ENCODE data around the gene CCNL2. TPM values are rescaled to one million over a fixed set of nuclear protein-coding genes. Genes with fewer than 3 reads are reported as not detected.
A peak's percentile ranks its signal among the peaks of the same experiment; 100 is the strongest.

CCNL2 gene
- total RNA-seq, 1 donor from 2014 or later: 386 TPM

DNA sequence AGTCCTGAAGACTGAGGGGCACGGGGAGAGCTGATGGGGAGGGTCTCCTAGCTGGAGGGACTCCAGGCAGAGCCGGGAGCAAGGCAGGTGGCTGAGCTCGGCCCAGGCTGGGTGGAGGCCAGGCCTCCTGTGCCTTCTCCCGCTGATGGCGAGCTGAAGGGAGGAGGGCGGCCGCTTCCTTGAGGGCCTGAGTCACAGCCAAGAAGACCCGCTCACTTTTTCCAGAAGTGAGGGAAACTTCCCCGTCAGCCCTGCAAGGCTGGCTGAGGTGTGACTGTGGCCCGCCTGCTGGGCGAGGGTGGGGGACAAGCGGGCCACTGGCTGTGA is 34.6 kb upstream of the CCNL2 start:
- Mint-ChIP-seq H3K27me3 (no peaks in the 10 kb centered on the region), H3K4me3 (ENCODE audit: low read depth) (no peak overlapping the region)

GRCh38 chr1:1432951-1433803 is 34.0 kb upstream of the CCNL2 start:
- H3K4me3 Mint-ChIP-seq (ENCODE audit: low read depth): no peak overlapping the region
- DNase-seq (ENCODE audit: low spot score, unreplicated experiment): no peak
- peaks cover 22% of the 10 kb centered on the region for H3K4me1 Mint-ChIP-seq (ENCODE audit: low read depth)
- no peaks in the 10 kb centered on the region for H3K9me3 Mint-ChIP-seq (ENCODE audit: low read depth)
- H3K36me3 Mint-ChIP-seq (ENCODE audit: insufficient read depth): no peaks in the 10 kb centered on the region
- H3K27me3 Mint-ChIP-seq: peaks cover 3% of the 10 kb centered on the region
- H3K27ac Mint-ChIP-seq: peak overlapping the region; percentile 93
- TF ChIP-seq, protein P1, sequence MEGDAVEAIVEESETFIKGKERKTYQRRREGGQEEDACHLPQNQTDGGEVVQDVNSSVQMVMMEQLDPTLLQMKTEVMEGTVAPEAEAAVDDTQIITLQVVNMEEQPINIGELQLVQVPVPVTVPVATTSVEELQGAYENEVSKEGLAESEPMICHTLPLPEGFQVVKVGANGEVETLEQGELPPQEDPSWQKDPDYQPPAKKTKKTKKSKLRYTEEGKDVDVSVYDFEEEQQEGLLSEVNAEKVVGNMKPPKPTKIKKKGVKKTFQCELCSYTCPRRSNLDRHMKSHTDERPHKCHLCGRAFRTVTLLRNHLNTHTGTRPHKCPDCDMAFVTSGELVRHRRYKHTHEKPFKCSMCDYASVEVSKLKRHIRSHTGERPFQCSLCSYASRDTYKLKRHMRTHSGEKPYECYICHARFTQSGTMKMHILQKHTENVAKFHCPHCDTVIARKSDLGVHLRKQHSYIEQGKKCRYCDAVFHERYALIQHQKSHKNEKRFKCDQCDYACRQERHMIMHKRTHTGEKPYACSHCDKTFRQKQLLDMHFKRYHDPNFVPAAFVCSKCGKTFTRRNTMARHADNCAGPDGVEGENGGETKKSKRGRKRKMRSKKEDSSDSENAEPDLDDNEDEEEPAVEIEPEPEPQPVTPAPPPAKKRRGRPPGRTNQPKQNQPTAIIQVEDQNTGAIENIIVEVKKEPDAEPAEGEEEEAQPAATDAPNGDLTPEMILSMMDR (IDR thresholded peaks at IDR 0.05; ENCODE audit: unreplicated experiment): no peak

More for the DNA sequence above, 34.6 kb upstream of the CCNL2 start:
- Mint-ChIP-seq H3K4me1 (ENCODE audit: low read depth) (peaks cover 23% of the 10 kb centered on the region), H3K27ac (peak overlapping the region; percentile 90), H3K36me3 (ENCODE audit: insufficient read depth) (no peaks in the 10 kb centered on the region), H3K9me3 (ENCODE audit: low read depth) (no peaks in the 10 kb centered on the region)
- TF ChIP-seq, protein P1 (IDR thresholded peaks at IDR 0.05; ENCODE audit: unreplicated experiment): no peak
- DNase-seq (ENCODE audit: low spot score, unreplicated experiment): no peak

GRCh38 chr1:1432274-1432950 is 33.3 kb upstream of the CCNL2 start:
- Mint-ChIP-seq H3K27ac (peak overlapping the region; percentile 93), H3K9me3 (ENCODE audit: low read depth) (no peaks in the 10 kb centered on the region), H3K36me3 (ENCODE audit: insufficient read depth) (no peaks in the 10 kb centered on the region), H3K4me1 (ENCODE audit: low read depth) (peaks cover 22% of the 10 kb centered on the region), H3K27me3 (peaks cover 3% of the 10 kb centered on the region), H3K4me3 (ENCODE audit: low read depth) (peak overlapping the region; percentile 14)
- DNase-seq (ENCODE audit: low spot score, unreplicated experiment): no peak
- TF ChIP-seq, protein P1 (IDR thresholded peaks at IDR 0.05; ENCODE audit: unreplicated experiment): no peak

GRCh38 chr1:1431845-1432273 is 32.7 kb upstream of the CCNL2 start:
- TF ChIP-seq, protein P1 (IDR thresholded peaks at IDR 0.05; ENCODE audit: unreplicated experiment): no peak
- Mint-ChIP-seq H3K9me3 (ENCODE audit: low read depth) (no peaks in the 10 kb centered on the region), H3K4me1 (ENCODE audit: low read depth) (peaks cover 22% of the 10 kb centered on the region), H3K36me3 (ENCODE audit: insufficient read depth) (no peaks in the 10 kb centered on the region), H3K4me3 (ENCODE audit: low read depth) (no peak overlapping the region), H3K27ac (peak overlapping the region; percentile 77), H3K27me3 (peaks cover 3% of the 10 kb centered on the region)
- DNase-seq (ENCODE audit: low spot score, unreplicated experiment): no peak

- peaks cover 20% of the 10 kb centered on the region for H3K4me1 Mint-ChIP-seq (ENCODE audit: low read depth)
- no peak for DNase-seq (ENCODE audit: low spot score, unreplicated experiment)
- H3K27ac Mint-ChIP-seq: peak overlapping the region; percentile 77
- TF ChIP-seq, protein P1 (IDR thresholded peaks at IDR 0.05; ENCODE audit: unreplicated experiment): no peak
- H3K9me3 Mint-ChIP-seq (ENCODE audit: low read depth): no peaks in the 10 kb centered on the region
- H3K36me3 Mint-ChIP-seq (ENCODE audit: insufficient read depth): no peaks in the 10 kb centered on the region
- H3K27me3 Mint-ChIP-seq: peaks cover 3% of the 10 kb centered on the region
- no peak overlapping the region for H3K4me3 Mint-ChIP-seq (ENCODE audit: low read depth)
Measured at GRCh38 chr1:1430992-1431844, 32.1 kb upstream of the CCNL2 start.

All from progenitor cell of endocrine pancreas (in vitro differentiated cells).